ENCODE data around the gene KCNC4. TPM values are rescaled to one million over a fixed set of nuclear protein-coding genes. Genes with fewer than 3 reads are reported as not detected.
A peak's percentile ranks its signal among the peaks of the same experiment; 100 is the strongest.

Gene KCNC4
- total RNA-seq, 3 donors from 2014 or later, result 4.9 to 12.8 (median 8.0) TPM

GRCh38 chr1:110184446-110184845 lies 25.7 kb upstream of the KCNC4 start:
- ATAC-seq, result no peak
- Histone ChIP-seq H3K4me1 (ENCODE audit: low read depth) (no peaks in the 10 kb centered on the region), H3K4me3 (no peak overlapping the region), H3K9me3 (no peaks in the 10 kb centered on the region), H3K36me3 (ENCODE audit: low read depth) (no peaks in the 10 kb centered on the region)
- no peak for DNase-seq
- intact Hi-C loops (cut with DNase I, micrococcal nuclease), result no loop called here
- no peak for TF ChIP-seq CTCF (IDR thresholded peaks at IDR 0.05)

GRCh38 chr1:110185181-110185580 lies 24.9 kb upstream of the KCNC4 start:
- ATAC-seq (no peak), DNase-seq (no peak)
- Histone ChIP-seq H3K9me3 (no peaks in the 10 kb centered on the region), H3K36me3 (ENCODE audit: low read depth) (no peaks in the 10 kb centered on the region), H3K4me1 (ENCODE audit: low read depth) (no peaks in the 10 kb centered on the region), H3K4me3 (no peak overlapping the region)
- intact Hi-C loops (cut with DNase I, micrococcal nuclease), result no loop called here
- no peak for TF ChIP-seq CTCF (IDR thresholded peaks at IDR 0.05)

GRCh38 chr1:110186558-110186957 lies 23.6 kb upstream of the KCNC4 start:
- no peak for TF ChIP-seq CTCF (IDR thresholded peaks at IDR 0.05)
- no peak overlapping the region for H3K4me3 ChIP-seq
- no peaks in the 10 kb centered on the region for H3K9me3 ChIP-seq
- intact Hi-C loops (cut with DNase I, micrococcal nuclease), result no loop called here
- peak; percentile 31 for ATAC-seq
- no peaks in the 10 kb centered on the region for H3K36me3 ChIP-seq (ENCODE audit: low read depth)
- no peaks in the 10 kb centered on the region for H3K4me1 ChIP-seq (ENCODE audit: low read depth)
- no peak for DNase-seq

- H3K36me3 ChIP-seq (ENCODE audit: low read depth), result no peaks in the 10 kb centered on the region
- no peaks in the 10 kb centered on the region for H3K4me1 ChIP-seq (ENCODE audit: low read depth)
- H3K4me3 ChIP-seq, result no peak overlapping the region
- ATAC-seq (no peak), DNase-seq (no peak)
- no peaks in the 10 kb centered on the region for H3K9me3 ChIP-seq
- no peak for TF ChIP-seq CTCF (IDR thresholded peaks at IDR 0.05)
- intact Hi-C loops (cut with DNase I, micrococcal nuclease), result no loop called here
These were observed 22.8 kb upstream of the KCNC4 start for GRCh38 chr1:110187139-110187890.

GRCh38 chr1:110188035-110188618 lies 22.0 kb upstream of the KCNC4 start:
- intact Hi-C loops (cut with DNase I, micrococcal nuclease), result no loop called here
- DNase-seq, result no peak
- Histone ChIP-seq H3K4me1 (ENCODE audit: low read depth) (no peaks in the 10 kb centered on the region), H3K36me3 (ENCODE audit: low read depth) (no peaks in the 10 kb centered on the region), H3K9me3 (no peaks in the 10 kb centered on the region), H3K4me3 (no peak overlapping the region)
- TF ChIP-seq CTCF (IDR thresholded peaks at IDR 0.05), result no peak
- no peak for ATAC-seq

Data from mucosa of descending colon (tissue), 3 donors.